ENCODE results near the gene SLC66A2.
A peak's percentile ranks its signal among the peaks of the same experiment; 100 is the strongest.
"Not testable (repeated sequence)": the region's sequence is repeated elsewhere in the genome, so short reads cannot be mapped to it uniquely, and the experiment has no call there.

The SLC66A2 gene

GRCh38 chr18:79951545-79952455, at the start of gene SLC66A2:
TSS of gene SLC66A2 (minus strand) at chr18:79951653. CDS start at chr18:79950926, 727 bp downstream.
- peak; percentile 83 for DNase-seq

GRCh38 chr18:80000877-80001276, 49.4 kb upstream of the SLC66A2 start:
- no peak for DNase-seq

- DNase-seq: not testable (repeated sequence)
Measured at GRCh38 chr18:79999701-80000100, 48.2 kb upstream of the SLC66A2 start.

GRCh38 chr18:79991494-79991893, 40.0 kb upstream of the SLC66A2 start:
- no peak for DNase-seq

GRCh38 chr18:79989195-79989497, 37.7 kb upstream of the SLC66A2 start:
- DNase-seq: no peak

- DNase-seq: peak; percentile 77
Measured at GRCh38 chr18:79988451-79989194, 37.2 kb upstream of the SLC66A2 start, which contains the start of gene TXNL4A. TSS of gene TXNL4A (minus strand) at chr18:79988563. CDS start at chr18:79988392, 171 bp downstream.

GRCh38 chr18:79988071-79988450, 36.6 kb upstream of the SLC66A2 start:
- DNase-seq: peak; percentile 36

- no peak for DNase-seq
Measured at GRCh38 chr18:79987566-79987965, 36.1 kb upstream of the SLC66A2 start.

- no peak for DNase-seq
Measured at GRCh38 chr18:79986726-79987125, 35.3 kb upstream of the SLC66A2 start.

- no peak for DNase-seq
Measured at GRCh38 chr18:79985172-79985571, 33.7 kb upstream of the SLC66A2 start.

- no peak for DNase-seq
Measured at GRCh38 chr18:79983793-79984192, 32.3 kb upstream of the SLC66A2 start.

GRCh38 chr18:79983253-79983652, 31.8 kb upstream of the SLC66A2 start:
- no peak for DNase-seq

GRCh38 chr18:79982736-79983135, 31.3 kb upstream of the SLC66A2 start:
- no peak for DNase-seq

- DNase-seq: no peak
Measured at GRCh38 chr18:79980585-79980984, 29.1 kb upstream of the SLC66A2 start.

- no peak for DNase-seq
Measured at GRCh38 chr18:79979843-79980242, 28.4 kb upstream of the SLC66A2 start.

- no peak for DNase-seq
Measured at GRCh38 chr18:79975985-79976680, 24.7 kb upstream of the SLC66A2 start.

- DNase-seq: no peak
Measured at GRCh38 chr18:79975043-79975442, 23.6 kb upstream of the SLC66A2 start.

GRCh38 chr18:79974025-79974654, 22.7 kb upstream of the SLC66A2 start:
- no peak for DNase-seq

- DNase-seq: no peak
Measured at GRCh38 chr18:79973517-79973916, 22.1 kb upstream of the SLC66A2 start.

GRCh38 chr18:79972720-79973119, 21.3 kb upstream of the SLC66A2 start:
- no peak for DNase-seq

GRCh38 chr18:79971986-79972385, 20.5 kb upstream of the SLC66A2 start:
- DNase-seq: no peak

- DNase-seq: no peak
Measured at GRCh38 chr18:79971211-79971952, 19.9 kb upstream of the SLC66A2 start.

All from NCI-H2107 (cell line).